AG04450 (cell line): ENCODE results near the gene LRP8. TPM values are rescaled to one million over a fixed set of nuclear protein-coding genes. Genes with fewer than 3 reads are reported as not detected.

Source experiments
- CTCF ChIA-PET: fragments of 300-600, 350-600 bp; formaldehyde crosslinking; extraction: SDS; loops from one replicate; lab custom pipeline; 2022; ENCODE audit warnings: antibody characterized with exemption, inconsistent platforms; lab: Charles Lee
- POLR2A ChIA-PET: fragments of 350-600 bp; formaldehyde crosslinking; extraction: SDS; loops from one replicate; lab custom pipeline; 2021; ENCODE audit warnings: antibody characterized with exemption, inconsistent platforms; lab: Yijun Ruan, JAX
- DNase-seq: peaks from one replicate; pipeline ENCODE4 v3.0.0-alpha.2; 2011; ENCODE audit warnings: low read depth, low spot score
- H3K27ac ChIP-seq: one replicate; pipeline ENCODE4 v1.5.1; 2012; ENCODE audit warnings: low read depth, low read length, control low read depth
- H3K27me3 ChIP-seq: one replicate; pipeline ENCODE4 v1.6.0; 2012; ENCODE audit warnings: low read length; ENCODE audit not compliant: control insufficient read depth, insufficient read depth
- H3K4me3 ChIP-seq: 2 replicates; pipeline ENCODE4 v1.5.1; 2011; ENCODE audit warnings: mild to moderate bottlenecking, low read depth, low read length, control low read depth
- H3K9me3 ChIP-seq: 2 replicates; pipeline ENCODE4 v1.5.1; 2012; ENCODE audit warnings: low read length; ENCODE audit not compliant: control insufficient read depth, insufficient read depth
- polyA plus RNA-seq: library from polyadenylated mRNA; depleted of rRNA; stranded (reverse); fragments of >200 nt; gene quantifications from 2 replicates; pipeline ENCODE4 v1.2.3, GENCODE V29; 2011
- TF ChIP-seq, protein P1 (sequence below): IDR thresholded peaks from 2 replicates; pipeline ENCODE4 v1.5.1; 2011; ENCODE audit warnings: low read depth, low read length, control low read depth, inconsistent platforms

LRP8 gene
- polyA plus RNA-seq, 1 experiment = 5.0 TPM

DNA sequence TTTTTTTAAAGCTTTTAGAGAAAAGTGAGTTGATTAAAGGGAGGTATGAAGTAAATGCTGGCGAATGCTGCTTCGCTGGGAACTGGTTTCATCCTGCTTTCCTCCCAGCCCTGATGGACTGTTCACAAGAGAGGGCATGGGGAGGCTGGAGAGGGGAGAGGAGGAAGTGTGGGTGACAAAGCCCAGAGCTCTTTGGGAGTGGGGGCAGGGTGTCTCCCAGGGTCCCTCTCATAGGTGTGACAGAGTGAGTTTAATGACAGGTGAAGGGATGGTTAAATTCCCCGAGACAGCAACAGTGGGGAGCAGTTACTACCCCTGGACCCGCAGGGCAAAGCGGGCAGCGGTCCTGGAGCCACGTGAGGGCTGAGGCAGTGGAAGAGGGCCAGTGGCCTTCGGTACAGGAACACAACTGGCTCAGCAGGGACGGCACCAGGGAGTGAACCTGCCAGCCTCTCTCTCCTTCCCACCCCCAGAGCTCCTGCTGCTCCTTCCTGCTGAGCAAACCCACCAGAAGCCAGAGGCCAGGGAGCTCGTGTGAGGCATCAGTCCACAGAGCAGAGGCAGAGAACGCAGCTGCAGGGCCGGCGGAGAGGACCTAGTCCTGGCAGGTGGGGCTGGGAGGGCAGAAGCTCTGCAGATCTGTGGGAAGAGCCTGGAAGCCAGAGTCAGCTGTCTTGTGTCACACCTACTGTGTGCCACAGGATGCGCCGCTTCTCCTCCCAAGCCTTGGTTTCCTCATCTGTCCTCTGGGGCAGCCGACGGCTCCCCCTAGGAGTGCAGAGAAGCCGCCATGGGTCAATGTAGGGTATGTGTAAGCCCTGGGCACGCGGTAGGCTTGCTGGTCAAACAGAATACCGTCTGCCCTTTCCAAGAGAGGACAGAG is 20.9 kb upstream of the LRP8 start:
- Histone ChIP-seq H3K4me3 (no peak overlapping the region), H3K27me3 (peaks cover 15% of the 10 kb centered on the region), H3K27ac (no peak overlapping the region), H3K9me3 (no peaks in the 10 kb centered on the region; the same call in 1 of the 2 replicates)
- no peak for DNase-seq
- TF ChIP-seq, protein P1, sequence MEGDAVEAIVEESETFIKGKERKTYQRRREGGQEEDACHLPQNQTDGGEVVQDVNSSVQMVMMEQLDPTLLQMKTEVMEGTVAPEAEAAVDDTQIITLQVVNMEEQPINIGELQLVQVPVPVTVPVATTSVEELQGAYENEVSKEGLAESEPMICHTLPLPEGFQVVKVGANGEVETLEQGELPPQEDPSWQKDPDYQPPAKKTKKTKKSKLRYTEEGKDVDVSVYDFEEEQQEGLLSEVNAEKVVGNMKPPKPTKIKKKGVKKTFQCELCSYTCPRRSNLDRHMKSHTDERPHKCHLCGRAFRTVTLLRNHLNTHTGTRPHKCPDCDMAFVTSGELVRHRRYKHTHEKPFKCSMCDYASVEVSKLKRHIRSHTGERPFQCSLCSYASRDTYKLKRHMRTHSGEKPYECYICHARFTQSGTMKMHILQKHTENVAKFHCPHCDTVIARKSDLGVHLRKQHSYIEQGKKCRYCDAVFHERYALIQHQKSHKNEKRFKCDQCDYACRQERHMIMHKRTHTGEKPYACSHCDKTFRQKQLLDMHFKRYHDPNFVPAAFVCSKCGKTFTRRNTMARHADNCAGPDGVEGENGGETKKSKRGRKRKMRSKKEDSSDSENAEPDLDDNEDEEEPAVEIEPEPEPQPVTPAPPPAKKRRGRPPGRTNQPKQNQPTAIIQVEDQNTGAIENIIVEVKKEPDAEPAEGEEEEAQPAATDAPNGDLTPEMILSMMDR = no peak
- CTCF ChIA-PET = no interaction called here
- POLR2A ChIA-PET = no interaction called here

DNA sequence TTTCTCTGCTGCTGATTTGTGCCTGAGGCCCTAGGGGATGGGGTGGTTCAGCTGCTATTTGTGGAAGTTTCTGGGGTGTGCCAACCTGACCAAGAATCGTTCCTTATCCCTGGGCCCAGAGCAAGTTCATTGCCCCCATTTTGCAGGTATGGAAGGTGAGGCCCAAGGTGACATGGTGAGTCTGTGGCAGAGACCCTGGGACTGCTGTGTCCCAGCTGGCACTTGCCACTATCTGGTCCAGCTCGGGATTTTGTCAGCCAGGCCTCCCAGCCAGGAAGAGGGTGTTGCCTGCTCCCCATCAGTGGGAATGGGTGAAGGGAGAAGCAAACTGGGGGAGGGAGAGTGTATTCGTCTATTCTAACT is 18.9 kb upstream of the LRP8 start:
- TF ChIP-seq, protein P1 = no peak
- Histone ChIP-seq H3K27ac (no peak overlapping the region), H3K4me3 (no peak overlapping the region), H3K27me3 (peaks cover 17% of the 10 kb centered on the region), H3K9me3 (no peaks in the 10 kb centered on the region; the same call in 1 of the 2 replicates)
- DNase-seq = no peak
- ChIA-PET POLR2A (no interaction called here), CTCF (no interaction called here)

DNA sequence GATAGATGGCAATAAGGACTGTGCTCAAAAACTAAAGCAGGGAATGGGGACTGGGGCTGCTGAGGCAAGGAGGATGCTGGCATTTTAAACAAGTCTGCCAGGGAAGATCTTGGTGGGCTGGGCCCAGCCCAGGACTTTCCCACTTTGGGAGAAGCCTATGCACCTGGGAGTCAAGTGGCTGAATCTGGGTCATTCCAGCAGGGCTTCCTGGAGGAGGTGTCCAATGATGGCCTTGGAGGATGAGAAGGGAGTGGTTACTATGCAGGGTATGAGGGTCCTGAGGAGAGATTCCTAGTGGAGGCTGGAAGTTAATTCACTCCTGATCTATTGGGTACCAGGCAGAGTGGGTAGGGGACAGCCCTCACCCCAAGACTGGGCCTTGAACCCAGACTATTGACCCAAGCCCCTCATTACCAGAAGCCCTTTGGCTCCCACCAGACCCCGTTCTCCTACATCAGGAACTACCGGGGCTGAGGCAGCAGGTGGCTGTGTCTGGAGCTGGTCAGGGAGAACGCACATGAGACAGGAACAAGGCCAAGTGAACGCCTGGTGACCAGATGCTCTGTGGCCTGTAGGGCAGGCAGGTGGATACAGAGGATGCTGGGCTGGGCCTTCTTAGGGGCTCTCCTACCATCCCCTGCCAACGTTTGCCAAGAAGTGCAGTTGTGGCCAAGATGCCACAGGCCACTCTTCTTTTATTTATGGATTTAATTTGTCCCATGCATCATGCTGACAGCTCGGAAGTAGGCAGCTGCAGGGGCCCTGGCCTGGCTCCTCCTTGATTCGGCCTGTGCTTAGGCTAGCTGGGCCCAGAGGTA is 18.3 kb upstream of the LRP8 start:
- Histone ChIP-seq H3K4me3 (no peak overlapping the region), H3K9me3 (no peaks in the 10 kb centered on the region; the same call in 1 of the 2 replicates), H3K27ac (no peak overlapping the region), H3K27me3 (peaks cover 17% of the 10 kb centered on the region)
- DNase-seq = no peak
- CTCF ChIA-PET = no interaction called here
- TF ChIP-seq, protein P1 = no peak
- POLR2A ChIA-PET = no interaction called here

DNA sequence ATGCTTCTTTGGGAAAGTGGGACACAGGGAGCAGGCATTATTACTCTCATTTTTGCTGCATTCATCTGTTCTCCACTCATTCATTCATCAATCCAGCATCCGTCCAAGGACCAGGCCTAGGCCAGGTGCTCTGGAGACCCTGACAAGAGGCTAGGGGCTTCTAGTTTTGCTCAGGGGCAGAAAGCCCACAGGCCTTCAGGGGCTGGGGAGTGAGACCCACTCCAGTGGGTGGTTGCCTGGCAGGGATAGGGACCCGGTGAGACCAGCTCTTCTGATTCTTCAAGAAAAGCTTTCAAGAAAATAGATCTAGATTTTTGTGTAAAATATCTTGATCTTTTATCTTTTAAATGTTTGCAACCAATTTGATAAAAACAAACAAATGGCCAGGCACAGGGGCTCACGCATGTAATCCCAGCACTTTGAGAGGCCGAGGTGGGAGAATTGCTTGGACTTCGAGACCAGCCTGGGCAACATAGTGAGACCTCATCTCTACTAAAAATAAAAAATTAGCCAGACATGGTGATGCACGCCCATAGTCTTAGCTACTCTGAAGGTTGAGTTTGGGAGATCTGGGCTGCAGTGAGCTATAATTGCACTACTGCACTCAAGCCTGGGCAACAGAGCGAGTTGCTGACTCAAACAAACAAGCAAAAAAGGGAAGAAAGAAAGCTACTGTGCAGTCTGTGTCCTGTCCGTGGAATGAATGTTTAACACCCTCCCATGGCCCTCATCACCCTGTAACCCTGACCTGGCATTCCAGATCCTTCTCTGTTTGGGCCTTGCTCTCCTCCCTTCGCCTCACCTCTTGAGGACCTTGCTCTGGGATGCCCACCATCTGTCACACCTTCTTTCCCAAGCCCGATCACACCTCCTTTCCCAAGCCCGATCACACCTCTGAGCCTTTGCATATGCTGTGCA is 17.3 kb upstream of the LRP8 start:
- H3K9me3 ChIP-seq = no peaks in the 10 kb centered on the region; the same call in 1 of the 2 replicates
- DNase-seq = no peak
- H3K27me3 ChIP-seq = peaks cover 17% of the 10 kb centered on the region
- ChIA-PET POLR2A (no interaction called here), CTCF (interaction anchor here (0.7 kb wide), 1 partner anchor 104 kb away, joined by 3 read pairs; no protein-coding TSS in a partner anchor)
- H3K4me3 ChIP-seq = no peak overlapping the region
- TF ChIP-seq, protein P1 = no peak
- H3K27ac ChIP-seq = no peak overlapping the region
